GM21576 (cell line): ENCODE data around the gene RAB7B.

ENCODE experiments used
- ATAC-seq: cut with Tn5 transposase; IDR thresholded peaks from one replicate; pipeline ENCODE4 v1.9.1; 2021; ENCODE audit warnings: mild to moderate bottlenecking, moderate library complexity; ENCODE audit not compliant: unreplicated experiment

The RAB7B gene

DNA sequence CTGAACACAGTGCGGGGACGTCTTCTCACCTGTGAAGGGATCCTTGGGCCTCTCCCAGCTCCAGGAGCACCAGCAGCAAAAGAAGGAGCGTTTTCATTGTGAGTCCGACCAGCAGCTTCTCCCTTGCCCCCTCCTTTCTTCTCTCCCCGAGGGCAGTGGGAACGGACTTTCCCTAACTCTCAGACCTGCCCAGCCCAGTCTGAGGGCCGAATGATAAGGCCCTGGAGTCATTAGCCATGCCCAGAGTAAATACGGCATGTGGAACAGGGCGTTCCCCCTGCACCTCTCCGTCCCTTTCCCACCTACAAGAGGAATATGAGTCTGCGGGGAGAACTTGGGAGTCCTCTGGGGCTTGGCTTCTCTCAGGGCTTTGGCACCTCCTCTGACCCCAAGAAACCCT, 20.5 kb upstream of the RAB7B start, which contains the start of gene CTSE:
CTSE (minus strand) TSS at position 201 of the 400 bp plus-strand sequence; CDS start at position 97, 104 bp downstream.
- no peak for ATAC-seq

DNA sequence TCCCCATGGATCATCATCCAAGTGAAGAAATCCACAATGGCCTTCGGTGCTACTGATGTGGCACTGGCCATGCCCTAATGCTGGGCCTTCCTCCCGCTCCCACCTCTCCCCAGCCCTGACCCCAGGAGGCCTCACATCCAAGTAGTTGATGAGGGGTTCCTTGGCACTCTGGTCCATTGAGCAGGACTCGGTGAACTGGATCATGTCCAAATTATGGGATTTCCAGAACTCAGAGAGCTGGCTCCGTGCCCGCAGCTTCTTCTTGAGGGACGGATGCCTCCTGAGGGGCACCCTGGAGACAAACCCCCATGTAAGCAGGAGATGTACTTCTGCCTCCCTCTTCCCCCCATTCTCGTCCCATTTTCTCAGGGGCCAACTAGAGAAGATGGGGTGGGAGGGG, 19.6 kb upstream of the RAB7B start:
- ATAC-seq, result no peak

DNA sequence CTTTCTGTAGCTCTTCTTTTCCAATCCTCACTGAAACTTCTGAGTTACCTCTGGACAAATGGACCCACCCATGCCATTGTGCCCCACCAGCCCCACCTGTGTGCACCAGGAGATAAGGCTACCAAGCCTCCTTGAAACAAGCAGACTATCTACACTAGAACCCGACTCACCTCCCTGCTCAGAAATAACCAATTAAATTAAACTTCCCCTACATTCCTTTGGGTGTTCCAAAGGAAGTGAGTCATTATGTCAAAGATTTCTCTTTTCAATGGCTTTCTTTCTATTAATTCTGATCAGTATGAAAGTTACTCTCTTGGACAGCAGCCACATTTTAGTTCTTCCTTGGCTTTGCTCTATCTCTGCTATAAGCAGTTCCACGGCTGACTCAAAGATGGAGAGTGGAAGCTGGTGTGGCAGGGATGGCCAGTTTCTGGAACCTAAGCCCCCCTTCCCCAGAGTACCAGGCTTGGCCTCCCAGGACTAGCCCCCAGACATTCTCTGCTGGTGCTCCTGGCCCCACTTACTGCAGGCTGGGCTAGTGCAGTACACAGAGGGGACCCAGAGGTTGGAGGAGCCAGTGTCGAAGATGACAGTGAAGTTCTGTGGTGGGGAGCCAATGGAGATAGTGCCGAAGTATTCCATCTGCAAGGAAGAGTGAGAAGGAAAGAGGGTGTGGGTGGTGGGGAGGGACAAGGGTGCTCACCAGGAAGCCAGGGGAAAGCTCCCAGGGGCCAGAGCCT, 18.6 kb upstream of the RAB7B start:
- ATAC-seq, result no peak

DNA sequence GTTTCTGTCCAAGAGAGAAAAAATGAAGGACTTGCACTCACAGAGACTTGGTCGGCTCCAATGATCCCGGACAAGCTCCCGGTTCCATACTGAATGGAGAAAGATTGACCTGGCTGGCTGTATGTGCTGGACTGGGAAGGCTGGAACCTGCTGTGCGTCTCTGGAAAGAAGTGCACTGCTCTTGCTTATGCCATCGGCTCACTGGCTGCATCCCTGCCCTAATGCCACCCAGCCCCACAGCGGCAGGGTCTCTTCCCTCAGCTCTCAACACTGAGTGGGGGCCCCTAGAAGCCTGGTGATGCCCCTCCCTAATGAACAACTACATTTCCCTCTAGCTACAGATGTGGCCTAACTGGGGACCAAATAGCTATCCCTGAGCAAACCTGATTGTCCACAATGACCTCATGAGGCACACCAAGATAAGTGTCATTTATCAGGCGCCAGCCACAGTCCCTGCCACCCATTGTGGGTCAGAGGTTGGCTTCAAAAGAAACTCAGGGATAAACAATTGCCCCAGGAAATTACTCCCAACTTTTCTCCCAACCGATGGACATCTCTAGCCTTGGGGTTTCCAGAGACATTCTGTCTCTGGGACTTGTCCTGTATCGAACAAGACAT, 17.9 kb upstream of the RAB7B start:
- no peak for ATAC-seq

DNA sequence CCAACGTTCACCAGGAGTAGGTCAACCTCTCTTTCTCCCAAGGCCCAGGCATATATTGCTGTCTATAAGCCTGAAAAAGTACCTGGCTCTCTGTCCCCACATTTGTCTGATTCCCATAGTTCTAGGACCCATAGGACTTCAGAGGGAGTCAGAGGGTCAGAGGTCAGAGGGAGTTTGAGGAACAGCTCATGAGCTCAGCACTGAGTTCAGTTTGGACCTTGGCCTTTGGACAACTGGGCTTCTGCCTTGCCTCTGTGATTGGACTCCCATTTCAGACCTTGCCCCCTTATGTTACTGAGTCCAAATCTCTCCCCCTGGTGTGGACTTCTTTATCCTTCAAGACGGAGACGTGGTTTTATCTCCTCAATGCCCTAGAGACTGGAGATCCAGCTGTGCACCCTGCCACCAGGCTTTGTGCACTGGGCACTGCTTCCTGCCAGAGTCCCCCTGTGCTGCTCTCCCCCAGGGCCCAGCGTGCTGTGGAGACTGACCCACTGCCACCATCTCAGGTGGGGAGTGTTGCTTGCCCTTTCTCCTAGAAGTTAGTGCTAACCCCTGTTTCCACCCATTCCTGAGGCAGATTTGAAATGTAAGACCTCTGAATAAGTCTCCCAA, 17.3 kb upstream of the RAB7B start:
- no peak for ATAC-seq

DNA sequence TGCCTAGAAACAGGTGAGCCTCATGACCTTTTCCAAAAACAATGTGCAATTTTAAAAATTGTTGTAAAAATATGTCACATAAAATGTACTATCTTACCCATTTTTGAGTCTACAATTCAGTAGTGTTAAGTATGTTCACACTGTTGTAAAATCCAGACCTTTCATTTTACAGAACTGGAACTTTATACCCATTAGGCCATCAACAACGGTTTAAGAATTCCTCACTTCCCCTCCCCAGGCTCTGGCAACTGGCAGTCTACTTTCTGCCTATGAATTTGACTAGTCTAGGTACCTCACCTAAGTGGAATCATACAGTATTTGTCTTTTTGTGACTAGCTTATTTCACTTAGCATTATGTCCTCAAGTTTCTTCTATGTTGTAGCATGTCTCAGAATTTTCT, 11.9 kb upstream of the RAB7B start:
- no peak for ATAC-seq

DNA sequence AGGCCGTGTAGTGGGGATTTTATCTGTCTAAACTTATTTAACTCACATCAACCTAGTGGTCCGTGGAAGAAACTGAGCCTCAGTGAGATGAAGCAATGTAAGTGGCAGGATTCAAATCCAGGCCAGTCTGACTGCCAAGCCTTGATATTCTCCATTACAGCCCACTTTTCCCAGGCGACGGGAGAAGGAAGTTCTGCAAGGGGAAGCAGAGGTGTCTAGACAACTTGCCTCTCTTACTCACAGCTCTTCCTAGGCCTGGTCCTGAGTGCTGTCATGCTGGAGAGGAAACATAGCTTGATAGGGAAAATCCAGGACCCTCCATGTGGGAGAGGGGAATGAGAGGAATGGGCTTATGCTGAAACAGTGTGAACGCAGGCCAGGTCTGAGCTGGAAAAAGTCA, 11.4 kb upstream of the RAB7B start:
- ATAC-seq, result no peak

DNA sequence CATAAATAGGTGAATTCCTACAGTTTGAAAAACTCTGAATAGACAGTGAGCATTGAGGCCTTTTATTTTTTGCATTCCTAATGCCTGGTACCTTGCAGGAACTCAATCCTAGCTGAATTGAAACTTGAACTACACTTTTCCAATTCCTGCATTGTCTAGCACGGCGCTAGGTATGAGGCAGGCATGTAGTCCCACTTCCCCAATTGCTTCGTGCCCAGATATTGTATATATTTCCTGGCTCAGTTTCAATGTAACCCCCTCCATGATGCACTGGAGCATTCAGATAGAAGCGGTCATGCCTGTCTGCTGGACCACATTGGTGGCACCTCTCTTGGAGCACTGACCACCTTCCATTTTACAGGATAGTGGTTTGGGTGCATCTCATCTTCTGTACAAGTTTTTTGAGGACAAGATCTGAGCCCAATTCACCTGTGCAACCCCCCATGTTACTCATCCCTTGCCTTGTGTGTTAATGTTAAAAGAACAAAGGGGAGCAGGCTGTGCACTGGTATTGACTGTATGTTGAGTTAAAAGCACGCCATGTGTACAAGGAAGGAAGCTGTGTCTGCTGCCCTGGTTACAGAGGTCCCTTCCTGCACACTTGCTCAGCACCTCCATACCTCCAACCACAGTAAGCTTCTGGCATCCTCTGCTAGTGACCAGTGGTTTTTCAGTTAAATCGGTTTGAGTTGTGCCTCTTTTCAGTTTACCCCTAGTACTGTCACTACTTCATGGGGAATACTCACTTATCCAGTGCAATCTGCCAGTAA, 10.0 kb upstream of the RAB7B start:
- ATAC-seq, result no peak

DNA sequence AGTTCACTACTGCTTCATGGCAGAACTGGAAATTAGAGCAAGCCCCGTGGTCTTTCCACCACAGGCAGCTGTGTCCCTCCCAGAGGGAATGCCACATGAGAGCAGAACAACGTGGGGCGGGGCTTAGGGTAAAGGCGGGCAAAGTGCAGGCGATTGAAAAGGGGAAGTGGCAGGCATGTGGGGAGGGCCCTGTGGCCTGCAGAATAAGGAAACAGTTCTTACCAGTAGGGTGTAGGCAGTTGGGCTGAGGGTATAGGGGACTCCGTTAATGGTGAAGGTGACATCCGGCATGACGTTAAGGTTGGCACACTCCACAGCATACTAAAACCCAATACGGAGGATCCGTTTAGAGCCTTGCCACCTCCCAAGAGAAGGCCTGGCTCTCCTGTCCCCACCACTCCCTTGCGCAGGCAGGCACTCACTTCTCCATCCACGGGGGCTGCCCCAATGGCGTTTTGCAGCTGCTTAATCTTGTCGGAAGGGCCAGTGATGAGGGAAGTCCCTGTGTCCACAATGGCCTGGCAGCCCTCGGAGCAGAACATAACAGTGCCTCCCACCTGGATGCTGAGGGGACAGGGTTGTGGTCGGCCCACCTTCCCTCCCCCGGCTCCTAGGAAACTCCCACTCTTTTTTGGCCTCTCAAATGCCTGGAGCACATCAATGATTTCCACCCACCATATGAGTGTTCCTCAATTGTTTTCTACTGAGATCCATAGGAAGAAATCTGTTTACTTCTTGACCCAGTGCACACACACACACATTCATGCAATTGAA, 9.1 kb upstream of the RAB7B start:
- ATAC-seq, result peak; percentile 93

DNA sequence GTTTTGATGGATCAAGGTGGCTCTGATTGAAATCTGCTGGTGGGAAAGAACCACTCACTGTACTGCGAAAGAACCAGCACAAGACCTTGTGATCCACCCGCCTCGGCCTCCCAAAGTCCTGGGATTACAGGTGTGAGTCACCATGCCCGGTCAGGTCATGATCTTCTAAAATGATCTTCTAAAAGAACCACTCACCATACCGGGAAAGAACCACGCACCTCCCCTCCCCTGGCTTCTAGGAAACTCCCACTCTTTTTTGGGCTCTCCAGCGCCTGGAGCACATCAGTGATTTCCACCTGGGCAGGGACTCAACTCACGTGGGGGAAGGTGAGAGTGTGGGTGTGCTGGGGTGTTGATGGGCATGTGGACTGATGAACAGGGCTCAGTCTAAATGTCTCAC, 7.9 kb upstream of the RAB7B start:
- ATAC-seq, result no peak

DNA sequence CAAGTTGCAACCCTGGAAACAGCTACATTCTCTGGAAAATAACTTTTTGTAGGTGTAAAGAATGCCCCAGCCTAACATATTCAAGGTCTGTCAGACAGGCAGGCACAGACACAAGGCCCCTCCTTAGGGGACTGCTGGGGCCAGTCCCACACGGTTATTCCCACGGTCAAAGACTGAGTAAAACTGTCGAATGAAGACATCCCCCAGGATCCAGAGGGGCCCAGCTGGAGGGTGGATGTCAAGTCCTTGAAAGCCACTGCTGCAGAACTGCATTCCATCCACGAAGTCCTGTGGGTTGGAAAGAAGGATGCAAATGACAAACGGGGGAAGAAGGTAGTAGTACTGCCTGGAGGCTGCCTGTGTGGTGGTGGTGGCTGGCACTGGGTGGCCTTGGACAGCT, 6.9 kb upstream of the RAB7B start:
- ATAC-seq, result no peak

DNA sequence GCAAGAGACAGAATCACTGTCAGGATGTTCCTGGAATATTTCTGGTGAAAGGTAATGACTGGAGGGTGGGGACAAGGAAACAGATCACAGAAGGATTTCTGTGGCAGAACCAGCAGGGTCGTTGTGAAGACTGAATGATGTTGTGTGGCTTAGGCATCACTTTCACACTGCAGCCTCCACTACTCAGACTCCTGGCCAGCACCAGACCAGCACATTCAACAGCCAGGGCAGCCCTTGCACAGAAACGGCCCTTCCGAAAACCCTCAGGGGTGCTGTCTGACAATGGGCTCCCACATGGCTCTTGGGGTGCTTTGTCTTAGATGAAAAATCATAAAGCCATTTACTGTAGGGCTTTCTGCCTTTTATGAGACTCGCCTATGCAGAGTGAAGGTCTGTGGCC, 3.8 kb upstream of the RAB7B start:
- ATAC-seq, result no peak

DNA sequence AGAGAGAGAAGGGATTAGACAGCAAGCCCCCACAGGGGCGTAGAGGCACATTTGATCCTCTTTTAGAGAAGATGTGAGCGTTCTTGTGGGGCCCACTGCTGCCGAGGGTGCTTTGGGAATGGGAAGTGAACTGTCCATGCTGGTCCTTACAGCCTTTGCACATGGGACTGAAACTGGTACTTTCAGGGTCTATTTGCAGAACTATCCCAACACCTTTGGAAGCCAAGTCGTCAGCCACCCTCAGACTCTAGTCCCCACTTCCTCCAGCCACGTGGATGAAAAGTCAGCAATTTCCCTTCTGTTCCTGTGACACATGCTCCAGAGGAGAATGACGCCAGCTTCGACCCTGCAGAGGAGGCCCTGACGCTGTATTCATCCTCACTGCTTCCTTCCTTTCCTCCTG, 2.6 kb upstream of the RAB7B start:
- no peak for ATAC-seq

DNA sequence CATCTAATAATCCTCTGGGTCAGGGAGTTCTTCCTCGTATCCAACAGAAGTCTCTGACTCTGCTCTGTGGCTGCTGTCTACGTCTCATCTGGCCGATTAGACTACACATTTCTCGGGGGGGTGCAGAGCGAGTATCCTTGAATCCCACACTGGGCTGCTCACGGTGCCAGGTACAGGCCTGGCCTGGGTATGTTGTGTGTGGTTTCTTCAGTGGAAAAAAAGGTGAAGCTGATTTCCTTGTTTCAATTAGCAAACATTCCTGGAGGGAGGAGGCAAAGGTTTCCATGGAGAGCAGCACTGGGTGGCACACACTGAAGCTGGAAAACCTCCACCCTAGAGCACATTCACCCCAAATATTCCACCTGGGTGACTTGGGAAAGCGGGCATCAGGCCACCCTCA, 2.0 kb upstream of the RAB7B start:
- no peak for ATAC-seq

DNA sequence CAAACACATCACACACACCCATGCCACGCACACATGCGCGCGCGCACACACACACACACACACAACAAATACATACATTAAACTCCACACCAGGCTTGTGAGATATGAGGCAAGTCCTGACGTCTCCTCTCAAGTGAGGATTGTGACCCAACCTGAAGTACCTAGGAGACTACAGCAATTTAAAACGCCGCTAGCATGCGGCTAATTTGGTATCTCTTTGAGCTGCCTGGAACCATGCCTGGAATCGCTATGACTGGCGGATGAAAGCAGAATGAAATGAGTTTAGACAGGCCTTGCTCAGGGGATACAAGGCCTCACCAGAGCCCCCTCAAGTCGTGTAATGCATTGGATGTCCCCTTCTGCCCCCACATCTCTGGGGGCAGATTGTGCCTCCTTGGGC, 1.6 kb upstream of the RAB7B start:
- ATAC-seq, result no peak

DNA sequence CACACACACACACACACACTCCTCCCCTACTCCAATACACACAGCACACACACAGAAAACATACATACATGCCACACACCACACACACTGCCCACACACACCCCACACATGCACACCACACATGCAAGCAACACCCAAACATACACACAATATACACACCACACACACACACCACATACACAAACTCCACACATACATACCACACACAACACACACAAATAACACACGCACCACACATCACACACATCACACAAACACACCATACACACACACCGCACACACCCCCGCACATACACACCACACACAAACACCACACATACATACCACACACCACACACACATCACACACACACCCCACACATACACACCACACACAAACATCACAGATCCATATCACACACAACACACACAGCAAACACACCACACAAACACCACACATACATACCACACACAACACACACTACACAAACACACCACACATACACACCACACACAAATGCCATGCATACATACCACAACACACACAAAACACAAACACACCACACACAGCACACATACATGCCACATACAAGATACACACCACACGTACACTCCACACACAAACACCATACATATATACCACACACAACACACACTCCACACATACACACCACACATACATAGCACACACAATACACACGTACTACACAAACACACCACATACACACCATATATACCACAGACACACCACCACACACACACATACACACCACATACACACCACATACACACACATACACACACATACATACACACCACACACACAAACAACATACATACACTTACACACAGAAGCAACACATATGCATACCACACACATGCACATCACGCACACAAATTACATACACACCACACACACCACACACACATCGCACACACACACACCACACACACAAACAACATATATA, 932 bp upstream of the RAB7B start:
- no peak for ATAC-seq

DNA sequence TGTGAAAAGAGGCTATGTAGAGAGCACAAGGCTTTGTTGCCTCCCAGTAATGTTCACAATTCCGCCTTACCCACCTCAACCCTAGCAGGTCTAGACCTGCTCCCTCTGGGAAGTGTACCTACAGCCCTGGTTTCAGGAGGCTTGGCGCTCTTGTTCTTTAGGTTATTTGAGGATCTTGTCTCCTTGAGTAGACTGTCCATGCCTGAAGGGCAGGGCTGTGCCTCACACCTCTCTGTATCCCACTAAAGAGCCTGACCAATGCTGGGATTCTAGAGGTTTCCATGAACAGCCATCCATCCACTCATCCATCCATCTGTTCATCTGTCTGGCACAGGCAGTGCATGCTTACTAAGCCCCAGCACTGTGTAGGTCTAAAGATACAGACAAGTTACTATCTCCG, 1.0 kb downstream of the RAB7B start:
- ATAC-seq, result no peak

DNA sequence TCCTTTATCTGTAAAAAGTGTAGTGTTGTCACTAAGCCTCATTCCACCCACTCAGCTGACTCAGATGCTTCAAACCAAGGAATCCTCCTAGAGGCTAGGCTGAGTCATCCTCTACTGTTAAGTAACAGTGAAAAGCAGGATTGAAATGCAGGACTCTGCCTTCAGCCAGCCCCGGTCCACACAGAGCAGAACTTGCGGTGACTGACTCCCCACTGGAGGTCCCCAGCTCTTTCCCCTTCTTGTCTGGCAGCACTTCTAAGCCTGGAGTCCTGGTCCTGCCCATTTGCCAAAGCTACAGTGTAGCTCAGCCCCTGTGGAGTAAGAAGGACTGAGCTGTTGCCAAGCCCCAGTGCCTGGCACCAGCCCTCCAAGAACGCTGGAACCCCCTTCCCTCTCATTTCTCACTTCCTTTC, 1.7 kb downstream of the RAB7B start:
- no peak for ATAC-seq

DNA sequence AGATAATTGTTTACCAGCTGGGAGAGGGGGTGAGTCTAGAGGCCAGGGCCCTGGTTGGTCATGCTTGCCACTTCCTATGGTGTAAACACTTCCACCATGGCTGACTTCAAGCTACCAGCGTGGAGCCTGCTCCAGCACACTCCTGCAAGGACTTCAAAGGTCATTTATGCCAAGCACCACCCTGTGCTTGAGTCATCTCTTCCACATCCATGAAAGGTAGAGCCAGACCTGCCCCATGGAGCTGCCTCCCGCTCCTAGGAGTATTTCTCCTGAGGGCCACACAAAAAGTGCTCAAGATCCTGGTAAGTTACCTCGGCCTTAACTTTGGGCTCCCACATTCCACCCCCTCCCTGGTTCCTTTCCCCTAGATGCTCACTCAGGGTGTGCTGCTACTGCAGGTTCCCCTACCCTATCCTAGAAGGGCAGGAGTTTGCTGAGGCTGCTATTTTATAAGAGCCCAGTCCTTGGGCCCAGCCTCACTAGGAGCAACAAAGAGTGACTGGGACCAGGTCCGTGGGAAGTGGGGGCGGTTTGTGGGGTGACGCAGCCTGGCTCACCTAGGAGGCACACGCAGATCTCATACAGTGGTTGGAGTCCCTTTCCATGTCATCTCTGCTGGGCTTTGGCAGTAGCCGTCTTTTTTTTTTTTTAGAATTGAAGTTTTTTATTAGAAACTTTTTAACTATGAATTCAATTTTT, 2.4 kb downstream of the RAB7B start:
- no peak for ATAC-seq
